Karpas-422 (cell line): ENCODE results near the gene OTX2. TPM values are rescaled to one million over a fixed set of nuclear protein-coding genes. Genes with fewer than 3 reads are reported as not detected.

ENCODE experiments used
- DNase-seq: peaks from one replicate; pipeline ENCODE4 v3.0.0-alpha.2; 2015
- H2AFZ ChIP-seq: fragments of 200-600 bp; sonication (generic); 2 replicates; pipeline ENCODE4 v1.6.1; 2014; ENCODE audit warnings: antibody characterized with exemption, low read length, mixed read lengths
- H3K27ac ChIP-seq: fragments of 200-600 bp; sonication (generic); 2 replicates; pipeline ENCODE4 v1.5.1; 2014; ENCODE audit warnings: mild to moderate bottlenecking, low read length, moderate library complexity
- H3K27me3 ChIP-seq: fragments of 200-600 bp; sonication (generic); 2 replicates; pipeline ENCODE4 v1.6.1; 2014; ENCODE audit warnings: low read length, mixed read lengths
- H3K36me3 ChIP-seq: fragments of 200-600 bp; sonication (generic); 2 replicates; pipeline ENCODE4 v1.6.1; 2014; ENCODE audit warnings: low read length, mixed read lengths; ENCODE audit not compliant: insufficient read depth
- H3K4me1 ChIP-seq: fragments of 200-600 bp; sonication (generic); 2 replicates; pipeline ENCODE4 v1.6.1; 2014; ENCODE audit warnings: mild to moderate bottlenecking, low read length, mixed read lengths
- H3K4me2 ChIP-seq: fragments of 200-600 bp; sonication (generic); 2 replicates; pipeline ENCODE4 v1.6.1; 2014; ENCODE audit warnings: low read length, low read depth, mild to moderate bottlenecking; ENCODE audit not compliant: poor library complexity, severe bottlenecking
- H3K4me3 ChIP-seq: fragments of 200-600 bp; sonication (generic); 2 replicates; pipeline ENCODE4 v1.5.1; 2014; ENCODE audit warnings: mild to moderate bottlenecking, antibody characterized with exemption, low read length, mixed read lengths
- H3K79me2 ChIP-seq: fragments of 200-600 bp; sonication (generic); 2 replicates; pipeline ENCODE4 v1.6.1; 2014; ENCODE audit warnings: mild to moderate bottlenecking, low read length, mixed read lengths
- H3K9ac ChIP-seq: fragments of 200-600 bp; sonication (generic); 2 replicates; pipeline ENCODE4 v1.6.0; 2014; ENCODE audit warnings: low read length
- H3K9me2 ChIP-seq: fragments of 200-600 bp; sonication (generic), shearing (Covaris generic); replicated peaks from 2 replicates; pipeline ENCODE4 v1.6.0; 2014; ENCODE audit warnings: mild to moderate bottlenecking, low read length, moderate library complexity; ENCODE audit not compliant: insufficient read depth
- H3K9me3 ChIP-seq: fragments of 300-700, 200-600 bp; sonication (generic); 2 replicates; pipeline ENCODE4 v1.6.1; 2014; ENCODE audit warnings: low read length, mixed read lengths
- H4K20me1 ChIP-seq: fragments of 200-600 bp; sonication (generic); 2 replicates; pipeline ENCODE4 v1.6.1; 2014; ENCODE audit warnings: mild to moderate bottlenecking, antibody characterized with exemption, low read length, low read depth; ENCODE audit not compliant: insufficient read depth
- total RNA-seq: library from RNA; depleted of rRNA; stranded (reverse); fragments of >200 nt; shearing (Covaris generic); gene quantifications from 2 replicates; pipeline ENCODE4 v1.2.3, GENCODE V29; 2014; ENCODE audit warnings: low replicate concordance

The OTX2 gene
- total RNA-seq, 1 experiment from 2014 or later, result not detected

- no peak overlapping the region for H3K9ac ChIP-seq
- no peaks in the 10 kb centered on the region for H4K20me1 ChIP-seq
- no peak for DNase-seq
- no peak overlapping the region for H2AFZ ChIP-seq
- no peaks in the 10 kb centered on the region for H3K9me2 ChIP-seq
- H3K4me1 ChIP-seq, result no peaks in the 10 kb centered on the region
- no peak overlapping the region for H3K4me3 ChIP-seq
- H3K4me2 ChIP-seq, result no peak overlapping the region
- H3K79me2 ChIP-seq, result no peaks in the 10 kb centered on the region
- H3K27me3 ChIP-seq, result 0 out of 2 replicates have a peak, but pooled peaks cover 2% of the 10 kb centered on the region
- no peaks in the 10 kb centered on the region for H3K36me3 ChIP-seq
- no peak overlapping the region for H3K27ac ChIP-seq
- H3K9me3 ChIP-seq, result no peaks in the 10 kb centered on the region
These were observed 15.6 kb downstream of the OTX2 start for GRCh38 chr14:56794557-56795283.

- Histone ChIP-seq H3K27me3 (0 out of 2 replicates have a peak, but pooled peaks cover 2% of the 10 kb centered on the region), H3K4me3 (no peak overlapping the region), H3K36me3 (no peaks in the 10 kb centered on the region), H3K9me3 (no peaks in the 10 kb centered on the region), H3K9me2 (no peaks in the 10 kb centered on the region), H4K20me1 (no peaks in the 10 kb centered on the region), H3K9ac (no peak overlapping the region), H3K4me2 (no peak overlapping the region), H3K4me1 (no peaks in the 10 kb centered on the region), H2AFZ (no peak overlapping the region), H3K79me2 (no peaks in the 10 kb centered on the region), H3K27ac (no peak overlapping the region)
- no peak for DNase-seq
These were observed 16.2 kb downstream of the OTX2 start for GRCh38 chr14:56794088-56794556.

GRCh38 chr14:56789955-56790354, 20.3 kb downstream of the OTX2 start:
- Histone ChIP-seq H4K20me1 (no peaks in the 10 kb centered on the region), H3K9me3 (no peaks in the 10 kb centered on the region), H3K27me3 (0 out of 2 replicates have a peak, but pooled peaks cover 2% of the 10 kb centered on the region), H3K4me3 (no peak overlapping the region), H3K4me2 (no peak overlapping the region), H3K9me2 (no peaks in the 10 kb centered on the region), H2AFZ (no peak overlapping the region), H3K79me2 (no peaks in the 10 kb centered on the region), H3K27ac (no peak overlapping the region), H3K9ac (no peak overlapping the region), H3K4me1 (no peaks in the 10 kb centered on the region), H3K36me3 (no peaks in the 10 kb centered on the region)
- no peak for DNase-seq

- no peaks in the 10 kb centered on the region for H3K4me1 ChIP-seq
- no peak overlapping the region for H3K4me3 ChIP-seq
- no peaks in the 10 kb centered on the region for H3K9me2 ChIP-seq
- H3K79me2 ChIP-seq, result no peaks in the 10 kb centered on the region
- H3K4me2 ChIP-seq, result no peak overlapping the region
- H3K36me3 ChIP-seq, result no peaks in the 10 kb centered on the region
- no peaks in the 10 kb centered on the region for H3K27me3 ChIP-seq
- no peak overlapping the region for H2AFZ ChIP-seq
- no peaks in the 10 kb centered on the region for H3K9me3 ChIP-seq
- DNase-seq, result no peak
- no peak overlapping the region for H3K27ac ChIP-seq
- no peaks in the 10 kb centered on the region for H4K20me1 ChIP-seq
- no peak overlapping the region for H3K9ac ChIP-seq
These were observed 22.7 kb downstream of the OTX2 start for GRCh38 chr14:56787530-56787929.

DNA sequence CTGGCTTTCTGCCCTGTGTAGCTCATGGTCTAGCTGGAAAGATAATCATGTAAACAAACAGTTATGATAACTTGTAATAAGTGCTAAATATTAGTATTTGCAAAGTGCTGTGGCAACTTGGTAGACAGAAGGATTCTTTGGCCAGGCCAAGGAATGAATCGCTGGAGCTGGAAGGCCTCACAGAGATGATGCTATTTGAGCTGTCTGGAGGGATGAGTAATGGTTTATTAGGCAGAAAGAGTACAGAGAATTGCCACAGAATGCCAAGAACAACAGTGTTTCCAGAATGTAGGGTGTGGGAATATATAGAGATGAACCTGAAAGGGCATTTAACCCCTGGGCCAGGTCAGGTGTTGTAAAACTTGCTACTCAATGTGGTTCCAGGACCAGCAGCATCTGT, 27.6 kb downstream of the OTX2 start:
- H3K79me2 ChIP-seq, result no peaks in the 10 kb centered on the region
- no peaks in the 10 kb centered on the region for H3K27me3 ChIP-seq
- no peaks in the 10 kb centered on the region for H4K20me1 ChIP-seq
- H3K4me2 ChIP-seq, result no peak overlapping the region
- no peaks in the 10 kb centered on the region for H3K4me1 ChIP-seq
- H3K27ac ChIP-seq, result no peak overlapping the region
- no peaks in the 10 kb centered on the region for H3K36me3 ChIP-seq
- no peak overlapping the region for H3K4me3 ChIP-seq
- no peaks in the 10 kb centered on the region for H3K9me3 ChIP-seq
- DNase-seq, result no peak
- no peaks in the 10 kb centered on the region for H3K9me2 ChIP-seq
- H2AFZ ChIP-seq, result no peak overlapping the region
- no peak overlapping the region for H3K9ac ChIP-seq

DNA sequence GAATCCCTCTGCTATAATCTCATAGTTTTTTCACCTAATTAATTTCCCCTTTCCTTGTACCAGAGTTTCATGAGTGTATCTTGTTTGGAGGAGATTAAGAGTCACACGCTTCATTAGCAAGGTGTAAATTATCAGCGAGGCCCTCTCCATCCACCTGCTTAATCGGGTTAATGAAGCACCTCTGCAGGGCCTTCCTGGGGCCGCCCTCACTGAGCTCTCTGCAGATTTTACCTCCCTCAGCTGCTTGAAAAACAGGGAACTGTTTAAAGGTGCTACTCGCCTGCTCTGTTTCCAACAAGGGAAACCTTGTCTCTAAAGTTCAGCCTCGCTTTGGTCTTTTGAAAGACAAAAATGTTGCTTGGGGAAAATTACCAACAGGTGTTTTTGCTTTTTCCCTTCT, 35.8 kb downstream of the OTX2 start:
- no peak overlapping the region for H2AFZ ChIP-seq
- H3K27ac ChIP-seq, result no peak overlapping the region
- H3K9me2 ChIP-seq, result no peaks in the 10 kb centered on the region
- H3K4me1 ChIP-seq, result no peaks in the 10 kb centered on the region
- no peaks in the 10 kb centered on the region for H3K36me3 ChIP-seq
- no peak overlapping the region for H3K9ac ChIP-seq
- H4K20me1 ChIP-seq, result no peaks in the 10 kb centered on the region
- H3K27me3 ChIP-seq, result no peaks in the 10 kb centered on the region
- DNase-seq, result no peak
- no peak overlapping the region for H3K4me2 ChIP-seq
- no peak overlapping the region for H3K4me3 ChIP-seq
- no peaks in the 10 kb centered on the region for H3K9me3 ChIP-seq
- no peaks in the 10 kb centered on the region for H3K79me2 ChIP-seq

GRCh38 chr14:56770512-56770911, 39.8 kb downstream of the OTX2 start:
- Histone ChIP-seq H3K27me3 (no peaks in the 10 kb centered on the region), H3K27ac (no peak overlapping the region), H3K4me3 (no peak overlapping the region), H3K9me3 (no peaks in the 10 kb centered on the region), H2AFZ (no peak overlapping the region), H3K36me3 (no peaks in the 10 kb centered on the region), H3K9ac (no peak overlapping the region), H3K4me2 (no peak overlapping the region), H3K9me2 (no peaks in the 10 kb centered on the region), H3K4me1 (no peaks in the 10 kb centered on the region), H3K79me2 (no peaks in the 10 kb centered on the region), H4K20me1 (no peaks in the 10 kb centered on the region)
- no peak for DNase-seq

GRCh38 chr14:56760164-56760914, 49.9 kb downstream of the OTX2 start:
- H4K20me1 ChIP-seq, result no peaks in the 10 kb centered on the region
- no peaks in the 10 kb centered on the region for H3K4me1 ChIP-seq
- no peak overlapping the region for H3K4me2 ChIP-seq
- no peaks in the 10 kb centered on the region for H3K9me3 ChIP-seq
- H2AFZ ChIP-seq, result no peak overlapping the region
- DNase-seq, result no peak
- no peak overlapping the region for H3K9ac ChIP-seq
- H3K36me3 ChIP-seq, result no peaks in the 10 kb centered on the region
- H3K79me2 ChIP-seq, result no peaks in the 10 kb centered on the region
- no peaks in the 10 kb centered on the region for H3K9me2 ChIP-seq
- no peak overlapping the region for H3K4me3 ChIP-seq
- no peaks in the 10 kb centered on the region for H3K27me3 ChIP-seq
- H3K27ac ChIP-seq, result no peak overlapping the region
